HG02610 (cell line): ENCODE results near the gene ANO2.

Experiments used
- ATAC-seq: cut with Tn5 transposase; IDR thresholded peaks from one replicate; pipeline ENCODE4 v1.9.1; 2021; ENCODE audit warnings: mild to moderate bottlenecking, moderate library complexity; ENCODE audit not compliant: unreplicated experiment

Gene ANO2

DNA sequence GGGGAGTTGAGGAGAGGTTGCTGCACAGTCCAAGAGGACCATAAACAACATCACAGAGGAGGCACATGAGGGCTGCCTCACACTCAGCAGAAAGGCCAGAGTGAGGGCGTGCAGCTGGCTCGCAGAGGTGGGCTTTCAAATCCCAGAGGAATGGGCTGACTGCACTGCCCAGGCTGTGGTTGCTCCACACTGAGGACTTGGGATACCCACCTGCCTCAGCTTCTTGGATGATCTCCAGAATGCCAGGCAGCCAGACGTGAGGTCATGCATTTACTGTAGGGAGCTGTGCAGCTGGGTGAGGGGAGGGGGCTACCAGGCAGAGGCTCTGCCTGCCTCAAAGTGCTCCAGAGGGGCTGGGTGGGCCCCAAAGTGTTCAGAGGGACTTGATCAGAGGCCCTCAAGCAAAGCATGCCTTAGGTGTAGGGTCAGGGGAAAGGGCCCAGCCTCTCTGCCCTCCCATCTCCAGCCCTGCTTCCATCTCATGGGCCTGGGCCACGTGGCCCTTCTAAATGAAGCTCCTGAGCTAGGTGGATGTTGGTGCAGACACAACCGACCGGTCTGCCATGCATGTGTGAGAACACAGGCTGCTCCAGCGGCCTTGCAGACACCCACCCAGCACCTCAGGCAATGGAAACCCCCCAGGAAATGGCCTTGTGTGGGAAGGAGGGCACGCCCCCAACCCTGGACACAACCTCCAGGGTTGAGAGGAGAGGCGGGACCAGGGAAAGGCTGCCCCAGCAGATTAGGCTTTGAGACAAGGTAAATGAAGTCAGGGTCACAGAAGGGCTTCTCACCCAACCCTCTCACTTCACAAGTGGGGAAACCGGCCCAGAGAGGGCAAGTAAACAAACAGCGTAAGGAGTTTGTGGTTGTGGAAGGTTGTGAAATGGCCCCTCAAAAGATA is 422.4 kb downstream of the ANO2 start:
- ATAC-seq: no peak

DNA sequence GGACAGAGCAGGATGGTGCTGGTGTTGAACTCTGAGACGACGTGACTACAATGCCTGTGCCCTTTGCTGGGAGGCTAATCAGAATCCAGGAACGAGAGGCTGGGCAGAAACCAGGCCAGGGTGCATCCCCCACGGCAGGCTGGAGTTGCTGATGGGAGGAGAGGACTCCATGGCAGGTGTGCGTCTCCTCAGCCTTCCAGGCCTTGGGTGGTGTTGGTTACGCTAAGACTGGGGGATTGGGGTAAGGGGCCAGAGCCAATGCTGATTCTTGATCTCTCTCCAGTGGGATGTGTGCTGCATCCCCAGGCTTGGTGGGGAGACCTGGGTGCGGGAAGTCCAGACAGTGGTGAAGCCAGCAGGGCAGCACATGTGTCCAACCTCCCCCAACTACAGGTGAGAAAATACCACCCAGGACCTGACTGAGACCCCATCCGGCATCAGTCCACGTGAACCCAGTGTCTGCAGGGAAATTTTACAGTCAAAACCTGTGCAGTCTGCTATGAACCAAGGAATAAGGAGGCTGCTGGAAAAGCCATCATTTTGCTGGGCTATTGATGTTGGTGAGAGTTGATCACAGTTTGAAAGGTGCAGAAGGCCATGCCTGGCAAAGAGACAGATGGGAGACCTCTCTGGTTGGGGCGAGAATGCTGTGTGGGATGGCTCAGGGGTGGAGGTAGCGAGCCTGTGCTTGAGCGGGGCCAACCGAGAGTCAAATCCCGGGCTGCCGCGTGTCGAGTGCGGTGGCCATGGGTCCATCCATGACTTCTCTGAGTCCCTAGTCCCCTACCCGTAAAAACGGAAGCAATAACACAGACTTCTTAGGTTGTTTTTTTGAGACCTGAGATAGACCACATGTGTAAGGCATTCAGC is 423.4 kb downstream of the ANO2 start:
- ATAC-seq: no peak

DNA sequence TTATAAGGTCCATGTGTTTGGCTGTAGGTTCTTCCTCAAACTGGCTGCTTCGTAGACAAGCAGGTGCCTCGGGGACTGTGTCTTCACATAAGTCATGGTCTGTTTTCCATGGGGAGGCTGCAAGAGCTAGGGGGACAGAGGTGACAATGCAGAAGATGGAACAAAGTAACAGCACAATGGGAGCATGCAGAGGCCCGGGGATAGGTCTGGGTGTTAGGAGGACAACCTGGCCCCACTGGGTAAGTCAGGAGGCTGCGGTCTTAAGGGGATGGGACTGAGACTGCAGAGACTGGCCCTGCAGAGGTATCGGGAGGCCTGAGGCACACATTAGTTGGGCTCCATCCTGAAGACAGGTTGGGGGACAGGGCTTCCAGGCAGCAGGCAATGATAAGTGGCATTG is 424.2 kb downstream of the ANO2 start:
- no peak for ATAC-seq

DNA sequence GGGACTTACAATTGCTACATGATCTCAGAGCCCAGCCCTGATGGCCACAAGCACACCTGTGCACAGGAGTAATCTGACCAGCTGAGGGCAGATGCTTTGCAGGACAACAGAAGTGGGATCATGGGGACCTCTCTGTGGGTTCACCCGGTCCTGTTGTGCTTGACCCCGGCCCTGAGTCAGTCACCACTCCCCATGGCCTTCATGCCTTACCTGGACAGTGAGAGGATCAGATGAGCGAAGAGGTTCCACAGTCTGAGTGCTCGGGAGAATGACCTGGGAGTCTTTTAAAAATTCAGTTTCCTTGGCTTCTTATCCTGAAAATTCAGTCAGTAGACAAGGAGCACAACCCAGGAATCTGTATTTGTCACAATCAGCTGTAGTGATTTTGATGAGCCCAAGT is 425.0 kb downstream of the ANO2 start:
- ATAC-seq: no peak

DNA sequence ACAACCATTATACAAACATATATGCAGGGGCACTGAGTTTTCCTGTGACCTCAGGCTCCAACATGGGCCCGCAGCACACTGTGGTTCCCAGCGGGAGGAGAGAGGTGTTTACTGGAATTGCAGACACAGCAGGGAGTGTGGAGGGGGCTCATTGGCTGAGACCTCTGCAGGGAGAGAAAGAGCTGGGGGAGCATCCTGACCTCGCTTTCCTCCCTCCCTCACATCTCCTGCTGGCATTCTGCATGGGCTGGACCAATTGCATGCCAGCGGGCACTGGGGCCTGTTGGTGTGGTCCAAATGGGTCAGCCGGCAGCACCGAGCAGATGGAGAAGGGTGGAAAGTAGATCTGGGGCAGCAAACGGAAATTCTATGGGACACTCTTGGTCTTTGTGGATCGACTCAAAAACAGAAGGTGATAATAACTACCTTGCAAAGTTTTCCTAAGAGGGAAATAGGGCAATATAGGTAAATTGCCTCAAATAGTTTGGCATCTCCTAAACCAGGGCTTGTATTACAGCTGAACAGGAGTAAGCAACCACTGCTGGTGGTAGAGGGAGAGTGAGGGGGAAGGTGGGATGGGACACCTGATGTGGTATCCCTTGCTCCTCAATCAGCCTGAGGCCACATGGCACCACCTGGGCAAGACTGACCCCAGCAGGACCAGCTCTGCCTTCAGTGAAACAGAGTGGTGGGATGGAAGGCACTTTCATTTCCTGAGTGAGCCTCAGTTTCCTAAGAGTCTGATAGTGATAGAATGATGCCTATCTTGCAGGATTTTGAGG is 426.3 kb downstream of the ANO2 start:
- ATAC-seq: no peak

DNA sequence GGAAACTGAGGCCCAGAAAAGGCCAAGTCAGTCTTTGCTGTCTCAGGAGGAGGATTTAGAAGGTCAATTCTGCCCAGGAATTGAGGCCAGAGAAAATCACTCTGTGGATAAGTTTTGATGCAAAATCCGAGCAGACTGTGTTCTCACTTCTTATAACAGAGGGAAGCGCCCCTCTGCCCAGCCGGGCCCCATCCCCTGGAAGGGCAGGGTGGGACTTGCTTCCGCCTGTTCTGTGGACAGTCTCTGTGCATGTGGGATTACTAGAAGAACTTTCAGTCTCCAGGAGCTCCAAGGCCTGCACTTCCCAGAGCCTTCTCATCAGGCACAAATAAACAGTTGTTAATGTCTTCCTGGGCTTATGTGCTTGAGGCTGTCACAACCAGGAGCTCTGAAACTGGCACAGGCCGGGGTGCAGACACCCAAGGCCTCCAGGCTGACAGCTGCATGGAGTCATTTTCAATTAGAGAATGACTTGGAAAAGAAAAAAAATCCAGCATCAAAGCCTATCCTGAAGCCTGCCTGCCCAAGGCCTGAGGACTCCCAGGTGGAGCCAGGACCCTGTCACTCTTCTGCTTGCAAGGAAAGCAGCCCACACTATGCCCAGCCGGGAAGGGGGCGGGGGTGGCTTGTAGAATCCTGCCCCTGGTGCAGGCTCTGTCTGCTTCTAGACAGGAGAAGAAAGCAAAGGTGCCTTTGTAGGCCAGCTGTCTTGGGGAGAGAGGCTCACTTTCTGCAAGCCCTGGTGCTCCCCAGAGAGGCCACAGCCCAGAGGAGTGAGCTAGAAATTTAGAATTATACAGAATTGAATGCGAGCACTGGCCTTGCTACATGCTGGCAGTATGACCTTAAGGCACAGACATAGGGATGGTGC is 428.5 kb downstream of the ANO2 start:
- no peak for ATAC-seq

DNA sequence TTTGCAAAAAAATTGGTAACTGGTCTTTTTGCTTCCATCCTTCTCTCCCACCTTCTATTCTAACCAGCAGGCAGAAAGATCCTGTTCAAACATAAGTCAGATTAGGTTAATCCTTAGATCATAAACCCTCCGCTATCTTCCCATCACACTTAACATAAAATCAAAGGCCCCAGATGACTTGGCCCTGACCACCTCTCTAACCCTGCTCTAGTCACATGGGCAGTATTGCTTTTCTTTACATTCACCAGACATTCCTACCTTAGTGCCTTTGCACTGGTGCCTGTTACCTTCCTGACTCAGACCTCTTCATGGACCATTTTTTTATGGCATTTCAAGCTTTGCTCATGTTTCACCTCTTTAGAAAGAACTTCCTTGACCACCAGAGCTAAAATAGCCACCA is 429.6 kb downstream of the ANO2 start:
- no peak for ATAC-seq

DNA sequence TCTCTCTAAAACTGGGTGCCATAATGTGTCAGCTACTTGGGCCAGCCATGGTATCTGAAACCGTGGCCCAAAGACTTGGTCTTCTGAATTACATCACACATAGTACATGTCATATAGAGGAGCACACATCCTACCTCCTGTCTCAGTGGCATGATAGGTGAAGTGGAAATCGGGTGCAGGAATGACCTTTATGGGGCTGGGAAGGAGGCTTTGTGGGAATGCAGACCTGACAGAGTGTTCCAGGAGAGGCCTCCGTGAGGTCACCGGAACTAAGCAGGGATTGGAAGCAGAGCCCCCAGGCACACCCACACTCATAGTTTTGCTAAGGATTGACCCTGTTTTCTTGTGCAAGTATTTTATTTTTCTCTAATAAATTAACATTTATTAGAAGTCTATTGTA is 430.5 kb downstream of the ANO2 start:
- ATAC-seq: no peak

DNA sequence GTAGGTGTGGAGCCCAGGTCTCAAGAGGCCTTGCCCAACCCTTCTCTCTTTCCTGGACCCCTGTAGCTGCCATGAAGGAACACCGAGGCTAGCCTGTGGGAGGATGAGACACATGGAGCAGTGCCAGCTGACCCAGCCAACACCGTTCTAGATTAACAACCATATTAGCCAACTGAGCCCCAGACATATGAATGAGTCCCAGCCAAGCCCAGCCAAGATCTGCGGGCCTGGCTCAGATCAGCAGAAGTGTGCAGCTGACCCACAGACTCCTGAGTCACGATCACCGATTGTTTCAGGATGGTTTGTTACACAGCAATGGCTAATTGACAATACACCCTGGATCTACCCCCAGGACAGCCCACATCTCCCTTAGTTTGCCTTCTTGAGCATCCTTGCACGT is 431.0 kb downstream of the ANO2 start:
- ATAC-seq: no peak

DNA sequence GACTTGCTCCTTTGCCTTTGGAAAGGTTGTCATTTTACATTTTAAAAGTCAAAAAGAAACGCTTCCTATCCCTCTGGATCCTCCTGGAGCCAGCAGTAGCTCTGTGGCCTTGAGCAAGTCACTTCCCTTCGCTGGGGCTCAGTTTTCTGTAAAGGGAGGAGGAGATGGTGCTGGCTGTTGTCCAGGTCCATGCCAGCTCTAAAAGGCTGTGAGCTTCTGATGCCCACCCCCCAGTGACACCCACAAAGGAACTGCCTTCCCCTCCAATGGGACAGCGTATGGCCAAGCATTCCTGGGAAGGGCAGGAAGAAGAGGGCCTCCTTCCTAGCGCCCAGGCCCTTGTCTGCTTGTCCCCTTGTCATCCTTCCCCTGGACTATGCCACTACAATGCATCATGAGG is 431.7 kb downstream of the ANO2 start:
- ATAC-seq: no peak
